H9 (cell line): ENCODE results near the gene CHTOP. TPM values are rescaled to one million over a fixed set of nuclear protein-coding genes. Genes with fewer than 3 reads are reported as not detected.

Experiments used
- DNase-seq: peaks from one replicate; pipeline ENCODE4 v3.0.0-alpha.2; 2017
- H2AFZ ChIP-seq: one replicate; pipeline ENCODE4 v1.6.1; 2013; ENCODE audit warnings: mild to moderate bottlenecking, low read length, control low read depth, moderate library complexity
- H2AK5ac ChIP-seq: 2 replicates; pipeline ENCODE4 v1.6.1; 2013; ENCODE audit warnings: low read length, control low read depth, mixed read lengths; ENCODE audit not compliant: insufficient read length
- H2BK120ac ChIP-seq: one replicate; pipeline ENCODE4 v1.6.1; 2013; ENCODE audit warnings: low read depth, mild to moderate bottlenecking, low read length, control low read depth, inconsistent platforms; ENCODE audit not compliant: poor library complexity, severe bottlenecking
- H2BK12ac ChIP-seq: 2 replicates; pipeline ENCODE4 v1.6.1; 2013; ENCODE audit warnings: low read length, control low read depth, mixed read lengths, low read depth; ENCODE audit not compliant: insufficient read length
- H2BK15ac ChIP-seq: 2 replicates; pipeline ENCODE4 v1.6.1; 2013; ENCODE audit warnings: low read depth, low read length, control low read depth
- H2BK20ac ChIP-seq: one replicate; pipeline ENCODE4 v1.6.1; 2013; ENCODE audit warnings: low read depth, mild to moderate bottlenecking, low read length, control low read depth, inconsistent platforms; ENCODE audit not compliant: poor library complexity, severe bottlenecking
- H2BK5ac ChIP-seq: 2 replicates; pipeline ENCODE4 v1.6.1; 2013; ENCODE audit warnings: low read length, control low read depth, mixed read lengths; ENCODE audit not compliant: insufficient read length
- H3K14ac ChIP-seq: 2 replicates; pipeline ENCODE4 v1.6.1; 2013; ENCODE audit warnings: low read length, control low read depth; ENCODE audit not compliant: insufficient read depth
- H3K18ac ChIP-seq: 2 replicates; pipeline ENCODE4 v1.6.1; 2013; ENCODE audit warnings: low read depth, mild to moderate bottlenecking, mixed read lengths, low read length, control low read depth; ENCODE audit not compliant: insufficient read length
- H3K23ac ChIP-seq: 2 replicates; pipeline ENCODE4 v1.6.1; 2013; ENCODE audit warnings: low read length, control low read depth, mixed read lengths, low read depth; ENCODE audit not compliant: insufficient read length
- H3K23me2 ChIP-seq: 2 replicates; pipeline ENCODE4 v1.6.1; 2013; ENCODE audit warnings: low read depth, mild to moderate bottlenecking, mixed read lengths, low read length, control low read depth; ENCODE audit not compliant: insufficient read length, poor library complexity, severe bottlenecking
- H3K27ac ChIP-seq: 2 replicates; pipeline ENCODE4 v1.5.1; 2013; ENCODE audit warnings: low read length, control low read depth, mixed read lengths, low read depth; ENCODE audit not compliant: insufficient read length
- H3K27me3 ChIP-seq: 2 replicates; pipeline ENCODE4 v1.6.1; 2013; ENCODE audit warnings: low read length, control low read depth, inconsistent platforms; ENCODE audit not compliant: insufficient read depth
- H3K4ac ChIP-seq: 2 replicates; pipeline ENCODE4 v1.6.1; 2013; ENCODE audit warnings: low read depth, mild to moderate bottlenecking, control low read depth, inconsistent platforms, low read length, moderate library complexity
- H3K4me1 ChIP-seq: 2 replicates; pipeline ENCODE4 v1.6.1; 2013; ENCODE audit warnings: low read length, control low read depth, inconsistent platforms; ENCODE audit not compliant: insufficient read depth
- H3K4me2 ChIP-seq: 2 replicates; pipeline ENCODE4 v1.6.1; 2013; ENCODE audit warnings: low read length, control low read depth, mixed read lengths; ENCODE audit not compliant: insufficient read length, insufficient read depth
- H3K56ac ChIP-seq: 2 replicates; pipeline ENCODE4 v1.6.1; 2013; ENCODE audit warnings: low read depth, mild to moderate bottlenecking, mixed read lengths, low read length, control low read depth; ENCODE audit not compliant: insufficient read length
- H3K79me1 ChIP-seq: 2 replicates; pipeline ENCODE4 v1.6.1; 2013; ENCODE audit warnings: low read depth, mild to moderate bottlenecking, moderate library complexity, low read length, control low read depth, inconsistent platforms; ENCODE audit not compliant: insufficient read depth, poor library complexity, severe bottlenecking
- H3K79me2 ChIP-seq: 2 replicates; pipeline ENCODE4 v1.6.1; 2013; ENCODE audit warnings: low read length, control low read depth, inconsistent platforms; ENCODE audit not compliant: insufficient read depth
- H3K9ac ChIP-seq: 2 replicates; pipeline ENCODE4 v1.6.1; 2013; ENCODE audit warnings: low read length, control low read depth, mixed read lengths; ENCODE audit not compliant: insufficient read length; ENCODE audit errors: extremely low read depth
- H3K9me3 ChIP-seq: one replicate; pipeline ENCODE4 v1.6.1; 2013; ENCODE audit warnings: low read depth, low read length, inconsistent platforms; ENCODE audit not compliant: control insufficient read depth
- H3T11ph ChIP-seq: one replicate; pipeline ENCODE4 v1.6.1; 2013; ENCODE audit warnings: mild to moderate bottlenecking, low read length, control low read depth, inconsistent platforms
- H4K20me1 ChIP-seq: one replicate; pipeline ENCODE4 v1.6.1; 2013; ENCODE audit not compliant: control insufficient read depth, insufficient read length, insufficient read depth
- H4K5ac ChIP-seq: 2 replicates; pipeline ENCODE4 v1.6.1; 2013; ENCODE audit warnings: low read depth, mild to moderate bottlenecking, mixed read lengths, low read length, control low read depth; ENCODE audit not compliant: insufficient read length
- H4K8ac ChIP-seq: replicated peaks from 2 replicates; pipeline ENCODE4 v1.6.1; 2013; ENCODE audit warnings: low read length, control low read depth, mixed read lengths, low read depth; ENCODE audit not compliant: insufficient read length
- H4K91ac ChIP-seq: 2 replicates; pipeline ENCODE4 v1.6.1; 2013; ENCODE audit warnings: low read depth, mild to moderate bottlenecking, moderate library complexity, mixed read lengths, low read length, control low read depth; ENCODE audit not compliant: insufficient read length
- H3K27ac Mint-ChIP-seq, 3 experiments: 2 replicates in 2 of 3; 3 replicates in 1 of 3; pipeline ENCODE4 v1.8.0; 2020 to 2021; ENCODE audit warnings: mixed read lengths in 3 of 3, mild to moderate bottlenecking in 1 of 3, moderate library complexity in 1 of 3
- H3K27me3 Mint-ChIP-seq: 2 replicates; pipeline ENCODE4 v1.8.0; 2021; ENCODE audit warnings: low read depth, mild to moderate bottlenecking, moderate library complexity, mixed read lengths
- H3K36me3 Mint-ChIP-seq, 3 experiments: 2 replicates in 2 of 3; 3 replicates in 1 of 3; pipeline ENCODE4 v1.8.0; 2020 to 2021; ENCODE audit warnings: low read depth in 3 of 3, mixed read lengths in 3 of 3; ENCODE audit not compliant: insufficient read depth in 1 of 3
- H3K4me1 Mint-ChIP-seq, 2 experiments: 2 replicates each; pipeline ENCODE4 v1.8.0; 2020; ENCODE audit warnings: mixed read lengths in 2 of 2
- H3K4me3 Mint-ChIP-seq, 2 experiments: 2 replicates in 1 of 2; 3 replicates in 1 of 2; pipeline ENCODE4 v1.8.0; 2020 to 2021; ENCODE audit warnings: mild to moderate bottlenecking in 2 of 2, mixed read lengths in 2 of 2, moderate library complexity in 1 of 2
- H3K9me3 Mint-ChIP-seq, 2 experiments: 2 replicates in 1 of 2; 3 replicates in 1 of 2; pipeline ENCODE4 v1.8.0; 2020; ENCODE audit warnings: mild to moderate bottlenecking in 2 of 2, mixed read lengths in 2 of 2, moderate library complexity in 1 of 2
- WGBS: extraction: QIAGEN DNeasy Blood & Tissue Kit; methylation state at CpG from one replicate; pipeline ENCODE4 v1.1.7; 2013; ENCODE audit warnings: missing lambda C conversion rate, low lambda C conversion rate, mixed read lengths; ENCODE audit not compliant: insufficient read length; ENCODE audit errors: extremely low coverage; 5-methylcytosine and 5-hydroxymethylcytosine counted together
- total RNA-seq: library from RNA; stranded (reverse); gene quantifications from 2 replicates; pipeline ENCODE4 v1.2.1, GENCODE V29; 2021
- TF ChIP-seq, protein P1 (sequence below): fragments of 200-600 bp; sonication (generic); conservative IDR thresholded peaks from 3 replicates; pipeline ENCODE4 v1.8.0; 2021; ENCODE audit warnings: antibody characterized with exemption, mild to moderate bottlenecking

The CHTOP gene
- total RNA-seq, 1 experiment from 2014 or later = 126 TPM

DNA sequence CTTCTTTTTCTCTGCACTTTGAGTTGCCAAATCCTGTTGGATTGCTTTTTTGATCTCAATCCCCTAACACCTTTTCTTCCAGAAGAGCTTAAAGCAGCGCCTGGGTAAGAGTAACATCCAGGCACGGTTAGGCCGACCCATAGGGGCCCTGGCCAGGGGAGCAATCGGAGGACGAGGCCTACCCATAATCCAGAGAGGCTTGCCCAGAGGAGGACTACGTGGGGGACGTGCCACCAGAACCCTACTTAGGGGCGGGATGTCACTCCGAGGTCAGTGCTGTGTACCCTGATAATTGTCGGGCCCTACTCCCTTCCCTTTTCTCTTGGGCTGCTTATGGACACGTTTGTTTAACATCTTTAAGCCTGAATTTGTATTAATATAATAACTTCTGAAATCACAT lies 8.3 kb downstream of the CHTOP start:
- H4K20me1 ChIP-seq = no peaks in the 10 kb centered on the region
- H3K4ac ChIP-seq = no peak overlapping the region
- H2BK20ac ChIP-seq = no peak overlapping the region
- H3K27ac ChIP-seq = no peak overlapping the region
- no peaks in the 10 kb centered on the region for H3K23me2 ChIP-seq
- no peak overlapping the region for H3K4me2 ChIP-seq
- peaks cover 4% of the 10 kb centered on the region for H3K79me1 ChIP-seq
- Mint-ChIP-seq H3K4me1 (peaks cover under 1 to 1% of the 10 kb centered on the region in 2 experiments; a peak in 3 of 4 replicates), H3K36me3 (peaks cover 56 to 95% (median 87%) of the 10 kb centered on the region in 3 experiments; a peak in 6 of 7 replicates), H3K4me3 (no peak overlapping the region), H3K27me3 (no peaks in the 10 kb centered on the region), H3K27ac (no peak overlapping the region), H3K9me3 (no peaks in the 10 kb centered on the region)
- no peak overlapping the region for H3K23ac ChIP-seq
- no peak overlapping the region for H3K14ac ChIP-seq
- no peak overlapping the region for H2BK12ac ChIP-seq
- no peak overlapping the region for H4K91ac ChIP-seq
- H2BK15ac ChIP-seq = no peak overlapping the region
- H4K8ac ChIP-seq = no peak overlapping the region
- H3T11ph ChIP-seq = no peak overlapping the region
- H2BK5ac ChIP-seq = no peak overlapping the region
- H3K9me3 ChIP-seq = no peaks in the 10 kb centered on the region
- H2AFZ ChIP-seq = no peak overlapping the region
- TF ChIP-seq, protein P1, sequence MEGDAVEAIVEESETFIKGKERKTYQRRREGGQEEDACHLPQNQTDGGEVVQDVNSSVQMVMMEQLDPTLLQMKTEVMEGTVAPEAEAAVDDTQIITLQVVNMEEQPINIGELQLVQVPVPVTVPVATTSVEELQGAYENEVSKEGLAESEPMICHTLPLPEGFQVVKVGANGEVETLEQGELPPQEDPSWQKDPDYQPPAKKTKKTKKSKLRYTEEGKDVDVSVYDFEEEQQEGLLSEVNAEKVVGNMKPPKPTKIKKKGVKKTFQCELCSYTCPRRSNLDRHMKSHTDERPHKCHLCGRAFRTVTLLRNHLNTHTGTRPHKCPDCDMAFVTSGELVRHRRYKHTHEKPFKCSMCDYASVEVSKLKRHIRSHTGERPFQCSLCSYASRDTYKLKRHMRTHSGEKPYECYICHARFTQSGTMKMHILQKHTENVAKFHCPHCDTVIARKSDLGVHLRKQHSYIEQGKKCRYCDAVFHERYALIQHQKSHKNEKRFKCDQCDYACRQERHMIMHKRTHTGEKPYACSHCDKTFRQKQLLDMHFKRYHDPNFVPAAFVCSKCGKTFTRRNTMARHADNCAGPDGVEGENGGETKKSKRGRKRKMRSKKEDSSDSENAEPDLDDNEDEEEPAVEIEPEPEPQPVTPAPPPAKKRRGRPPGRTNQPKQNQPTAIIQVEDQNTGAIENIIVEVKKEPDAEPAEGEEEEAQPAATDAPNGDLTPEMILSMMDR = no peak
- H3K4me1 ChIP-seq = no peaks in the 10 kb centered on the region
- H3K9ac ChIP-seq = no peak overlapping the region
- no peak overlapping the region for H2BK120ac ChIP-seq
- no peak overlapping the region for H3K18ac ChIP-seq
- H4K5ac ChIP-seq = no peak overlapping the region
- no peaks in the 10 kb centered on the region for H3K27me3 ChIP-seq
- H3K79me2 ChIP-seq = no peaks in the 10 kb centered on the region
- H2AK5ac ChIP-seq = no peak overlapping the region
- no peak overlapping the region for H3K56ac ChIP-seq
- WGBS = no CpG with 5 or more reads among the region's 11 CpGs
- DNase-seq = no peak
